ENCODE results near the gene NCAPH2. TPM values are rescaled to one million over a fixed set of nuclear protein-coding genes. Genes with fewer than 3 reads are reported as not detected.

Gene NCAPH2
- polyA plus RNA-seq, 3 donors, result 12.5 to 23.6 (median 18.1) TPM

- H4K20me1 ChIP-seq (ENCODE audit: insufficient read depth, low read length), result peaks cover 75% of the 10 kb centered on the region
- no peak overlapping the region for H3K4me2 ChIP-seq (replicated peaks; ENCODE audit: extremely low read depth, low read length, poor library complexity, severe bottlenecking)
- no peak overlapping the region for H2AFZ ChIP-seq (ENCODE audit: insufficient read depth, low read depth, low read length, poor library complexity, severe bottlenecking)
- H3K4me1 Mint-ChIP-seq, result peaks cover 50% of the 10 kb centered on the region
- intact Hi-C loops (cut with micrococcal nuclease), result loop anchor here in 1 of 2 donors (5.0 kb wide), 1 partner anchor 153 kb away; no protein-coding TSS in a partner anchor
- H3K9me3 ChIP-seq (replicated peaks in 1 of 2; ENCODE audit: control insufficient read depth in 1 of 2, insufficient read depth in 1 of 2, low read length in 2 of 2), result no peaks in the 10 kb centered on the region
- peaks cover 27 to 47% of the 10 kb centered on the region in 2 donors for H3K36me3 Mint-ChIP-seq
- H3K4me3 ChIP-seq (replicated peaks in 1 of 3; ENCODE audit: low read depth in 2 of 3, low read length in 3 of 3), result no peak overlapping the region
- H3K27ac Mint-ChIP-seq, result peak overlapping the region in 4 of 7 donors; percentile 15 to 66 (median 41)
- peak overlapping the region; percentile 11 for H3K9ac ChIP-seq (ENCODE audit: insufficient read depth, low read length, poor library complexity, severe bottlenecking)
- TF ChIP-seq CTCF (IDR thresholded peaks at IDR 0.05), result no peak
- H3K9me3 Mint-ChIP-seq, result no peaks in the 10 kb centered on the region
- H3K36me3 ChIP-seq (replicated peaks in 1 of 2; ENCODE audit: control insufficient read depth in 1 of 2, insufficient read depth in 2 of 2, low read length in 2 of 2), result peaks cover 31 to 38% of the 10 kb centered on the region in 2 donors
- DNase-seq, result peak in 2 of 3 donors; percentile 28 to 41
- H3K79me2 ChIP-seq (ENCODE audit: insufficient read depth, low read length), result peaks cover 57% of the 10 kb centered on the region
- peak overlapping the region in 1 of 2 donors; percentile 42 for H3K4me3 Mint-ChIP-seq
- H3K27me3 Mint-ChIP-seq (ENCODE audit: low read depth in 3 of 3), result peaks cover 0 to 2% (median 0%) of the 10 kb centered on the region in 3 donors
- H3K27me3 ChIP-seq (ENCODE audit: control insufficient read depth in 2 of 2, insufficient read depth in 2 of 2, low read length in 2 of 2), result no peaks in the 10 kb centered on the region
- WGBS (ENCODE audit: insufficient coverage), result 2% methylated on average over 13 of the region's 25 CpGs
- H3K4me1 ChIP-seq (ENCODE audit: control insufficient read depth in 1 of 2, insufficient read depth in 2 of 2, low read length in 2 of 2), result peaks cover 41 to 49% of the 10 kb centered on the region in 2 donors
- no peak overlapping the region for H3K27ac ChIP-seq (ENCODE audit: low read depth in 1 of 2, low read length in 2 of 2)
Measured at GRCh38 chr22:50469377-50470305, 38.4 kb upstream of the NCAPH2 start.

GRCh38 chr22:50470491-50470890 lies 37.5 kb upstream of the NCAPH2 start:
- Mint-ChIP-seq H3K27me3 (ENCODE audit: low read depth in 3 of 3) (peaks cover 0 to 3% (median 0%) of the 10 kb centered on the region in 3 donors), H3K9me3 (no peaks in the 10 kb centered on the region), H3K36me3 (peaks cover 19 to 38% of the 10 kb centered on the region in 2 donors), H3K27ac (peak overlapping the region in 1 of 7 donors; percentile 15), H3K4me1 (peaks cover 53% of the 10 kb centered on the region), H3K4me3 (peak overlapping the region; percentile 12 to 42)
- Histone ChIP-seq H3K27me3 (ENCODE audit: control insufficient read depth in 2 of 2, insufficient read depth in 2 of 2, low read length in 2 of 2) (no peaks in the 10 kb centered on the region), H3K9ac (ENCODE audit: insufficient read depth, low read length, poor library complexity, severe bottlenecking) (peak overlapping the region; percentile 11), H3K79me2 (ENCODE audit: insufficient read depth, low read length) (peaks cover 57% of the 10 kb centered on the region), H3K4me1 (ENCODE audit: control insufficient read depth in 1 of 2, insufficient read depth in 2 of 2, low read length in 2 of 2) (peaks cover 44 to 55% of the 10 kb centered on the region in 2 donors), H2AFZ (ENCODE audit: insufficient read depth, low read depth, low read length, poor library complexity, severe bottlenecking) (no peak overlapping the region), H3K27ac (ENCODE audit: low read depth in 1 of 2, low read length in 2 of 2) (no peak overlapping the region), H3K4me2 (replicated peaks; ENCODE audit: extremely low read depth, low read length, poor library complexity, severe bottlenecking) (no peak overlapping the region), H3K9me3 (replicated peaks in 1 of 2; ENCODE audit: control insufficient read depth in 1 of 2, insufficient read depth in 1 of 2, low read length in 2 of 2) (no peaks in the 10 kb centered on the region), H3K4me3 (replicated peaks in 1 of 3; ENCODE audit: low read depth in 2 of 3, low read length in 3 of 3) (no peak overlapping the region), H4K20me1 (ENCODE audit: insufficient read depth, low read length) (peaks cover 74% of the 10 kb centered on the region), H3K36me3 (replicated peaks in 1 of 2; ENCODE audit: control insufficient read depth in 1 of 2, insufficient read depth in 2 of 2, low read length in 2 of 2) (peaks cover 22 to 29% of the 10 kb centered on the region in 2 donors)
- no peak for DNase-seq
- no peak for TF ChIP-seq CTCF (IDR thresholded peaks at IDR 0.05)
- WGBS (ENCODE audit: insufficient coverage), result 71% methylated on average over 6 of the region's 6 CpGs
- intact Hi-C loops (cut with micrococcal nuclease), result loop anchor here in 1 of 2 donors (5.0 kb wide), 1 partner anchor 152 kb away; no protein-coding TSS in a partner anchor
